Chondrocyte (in vitro differentiated cells): ENCODE measurements around the gene TOP2B. TPM values are rescaled to one million over a fixed set of nuclear protein-coding genes. Genes with fewer than 3 reads are reported as not detected.

Experiments used
- DNase-seq: peaks from one replicate; pipeline ENCODE4 v3.0.0; 2021; ENCODE audit warnings: mixed read lengths, low spot score
- H3K27ac Mint-ChIP-seq: one replicate; pipeline ENCODE4 v1.8.0; 2021; ENCODE audit warnings: mild to moderate bottlenecking, moderate library complexity, mixed read lengths; ENCODE audit not compliant: unreplicated experiment
- H3K27me3 Mint-ChIP-seq: 2 replicates; pipeline ENCODE4 v1.8.0; 2021; ENCODE audit warnings: low read depth, mixed read lengths
- H3K36me3 Mint-ChIP-seq: 2 replicates; pipeline ENCODE4 v1.8.0; 2021; ENCODE audit warnings: low read depth, mixed read lengths
- H3K4me1 Mint-ChIP-seq: 2 replicates; pipeline ENCODE4 v1.8.0; 2021; ENCODE audit warnings: low read depth, mild to moderate bottlenecking, mixed read lengths
- H3K4me3 Mint-ChIP-seq: one replicate; pipeline ENCODE4 v1.8.0; 2021; ENCODE audit warnings: mild to moderate bottlenecking, moderate library complexity, mixed read lengths; ENCODE audit not compliant: unreplicated experiment
- H3K9me3 Mint-ChIP-seq: 2 replicates; pipeline ENCODE4 v1.8.0; 2021; ENCODE audit warnings: low read depth, mixed read lengths
- CTCF ChIP-seq: fragments of 200-600 bp; sonication (generic); IDR thresholded peaks from 2 replicates; pipeline ENCODE4 v1.5.0; 2021; ENCODE audit warnings: antibody characterized with exemption, mild to moderate bottlenecking, moderate library complexity
- total RNA-seq: library from RNA; stranded (reverse); gene quantifications from 3 replicates; pipeline ENCODE4 v1.2.1, GENCODE V29; 2021

TOP2B gene
- total RNA-seq, 1 donor from 2014 or later, result 80.9 TPM

GRCh38 chr3:25593001-25593400 lies 71.7 kb downstream of the TOP2B start:
- DNase-seq, result no peak
- no peaks in the 10 kb centered on the region for H3K27me3 Mint-ChIP-seq
- peaks cover 1% of the 10 kb centered on the region for H3K36me3 Mint-ChIP-seq
- H3K9me3 Mint-ChIP-seq, result peaks cover 4% of the 10 kb centered on the region
- peak overlapping the region; percentile 93 for H3K27ac Mint-ChIP-seq
- no peak overlapping the region for H3K4me3 Mint-ChIP-seq
- no peak for TF ChIP-seq CTCF
- H3K4me1 Mint-ChIP-seq, result peaks cover 48% of the 10 kb centered on the region

GRCh38 chr3:25592510-25592968 lies 72.2 kb downstream of the TOP2B start:
- Mint-ChIP-seq H3K4me3 (no peak overlapping the region), H3K27me3 (no peaks in the 10 kb centered on the region), H3K36me3 (no peaks in the 10 kb centered on the region), H3K9me3 (peaks cover 8% of the 10 kb centered on the region), H3K27ac (peak overlapping the region; percentile 93), H3K4me1 (peaks cover 52% of the 10 kb centered on the region)
- peak; percentile 68 for TF ChIP-seq CTCF
- DNase-seq, result no peak

- Mint-ChIP-seq H3K9me3 (peaks cover 8% of the 10 kb centered on the region), H3K4me3 (no peak overlapping the region), H3K27ac (peak overlapping the region; percentile 64), H3K4me1 (peaks cover 67% of the 10 kb centered on the region), H3K36me3 (no peaks in the 10 kb centered on the region), H3K27me3 (no peaks in the 10 kb centered on the region)
- no peak for TF ChIP-seq CTCF
- DNase-seq, result no peak
Observed at GRCh38 chr3:25589783-25590258, 74.9 kb downstream of the TOP2B start.

GRCh38 chr3:25589104-25589782 lies 75.5 kb downstream of the TOP2B start:
- peaks cover 8% of the 10 kb centered on the region for H3K9me3 Mint-ChIP-seq
- H3K27ac Mint-ChIP-seq, result peak overlapping the region; percentile 52
- H3K4me1 Mint-ChIP-seq, result peaks cover 69% of the 10 kb centered on the region
- no peaks in the 10 kb centered on the region for H3K27me3 Mint-ChIP-seq
- no peaks in the 10 kb centered on the region for H3K36me3 Mint-ChIP-seq
- no peak for DNase-seq
- no peak for TF ChIP-seq CTCF
- no peak overlapping the region for H3K4me3 Mint-ChIP-seq

GRCh38 chr3:25588441-25589103 lies 76.1 kb downstream of the TOP2B start:
- peaks cover 65% of the 10 kb centered on the region for H3K4me1 Mint-ChIP-seq
- TF ChIP-seq CTCF, result no peak
- H3K27ac Mint-ChIP-seq, result peak overlapping the region; percentile 22

More at GRCh38 chr3:25588441-25589103, 76.1 kb downstream of the TOP2B start:
- H3K4me3 Mint-ChIP-seq, result no peak overlapping the region
- peaks cover 8% of the 10 kb centered on the region for H3K9me3 Mint-ChIP-seq
- no peak for DNase-seq
- H3K27me3 Mint-ChIP-seq, result no peaks in the 10 kb centered on the region
- no peaks in the 10 kb centered on the region for H3K36me3 Mint-ChIP-seq
